Measurements from ENCODE around the gene CTSZ.

DNA sequence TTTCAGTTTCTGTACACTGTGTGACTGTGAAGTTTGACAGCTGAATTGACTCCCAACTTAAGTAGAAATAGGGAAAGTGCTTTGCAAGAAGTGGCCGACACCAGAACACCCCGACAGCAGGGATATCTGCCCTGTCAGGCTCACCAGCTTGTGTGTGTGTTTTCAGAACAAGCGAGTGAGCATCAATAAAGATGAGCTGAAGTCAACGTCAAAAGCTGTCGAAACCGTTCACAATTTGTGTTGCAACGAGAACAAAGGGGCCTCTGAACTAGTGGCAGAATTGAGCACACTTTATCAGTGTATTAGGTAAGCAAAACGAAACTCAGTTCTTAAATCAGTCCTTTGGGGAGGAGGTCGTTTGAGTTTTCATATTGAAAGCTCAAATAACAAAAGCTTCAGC lies 15.3 kb downstream of the CTSZ start:
- TF ChIP-seq, protein P1, sequence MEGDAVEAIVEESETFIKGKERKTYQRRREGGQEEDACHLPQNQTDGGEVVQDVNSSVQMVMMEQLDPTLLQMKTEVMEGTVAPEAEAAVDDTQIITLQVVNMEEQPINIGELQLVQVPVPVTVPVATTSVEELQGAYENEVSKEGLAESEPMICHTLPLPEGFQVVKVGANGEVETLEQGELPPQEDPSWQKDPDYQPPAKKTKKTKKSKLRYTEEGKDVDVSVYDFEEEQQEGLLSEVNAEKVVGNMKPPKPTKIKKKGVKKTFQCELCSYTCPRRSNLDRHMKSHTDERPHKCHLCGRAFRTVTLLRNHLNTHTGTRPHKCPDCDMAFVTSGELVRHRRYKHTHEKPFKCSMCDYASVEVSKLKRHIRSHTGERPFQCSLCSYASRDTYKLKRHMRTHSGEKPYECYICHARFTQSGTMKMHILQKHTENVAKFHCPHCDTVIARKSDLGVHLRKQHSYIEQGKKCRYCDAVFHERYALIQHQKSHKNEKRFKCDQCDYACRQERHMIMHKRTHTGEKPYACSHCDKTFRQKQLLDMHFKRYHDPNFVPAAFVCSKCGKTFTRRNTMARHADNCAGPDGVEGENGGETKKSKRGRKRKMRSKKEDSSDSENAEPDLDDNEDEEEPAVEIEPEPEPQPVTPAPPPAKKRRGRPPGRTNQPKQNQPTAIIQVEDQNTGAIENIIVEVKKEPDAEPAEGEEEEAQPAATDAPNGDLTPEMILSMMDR (IDR thresholded peaks at IDR 0.05 in 2 of 3, conservative IDR thresholded peaks at IDR 0.05 in 1 of 3; ENCODE audit: control insufficient read depth in 2 of 3, extremely low read depth in 1 of 3, insufficient read depth in 1 of 3, low read depth in 3 of 3, low read length in 3 of 3): no peak
- TF ChIP-seq ZZZ3 (IDR thresholded peaks at IDR 0.05; ENCODE audit: control insufficient read depth, insufficient read length, low read depth): no peak
- TF ChIP-seq, protein P2, sequence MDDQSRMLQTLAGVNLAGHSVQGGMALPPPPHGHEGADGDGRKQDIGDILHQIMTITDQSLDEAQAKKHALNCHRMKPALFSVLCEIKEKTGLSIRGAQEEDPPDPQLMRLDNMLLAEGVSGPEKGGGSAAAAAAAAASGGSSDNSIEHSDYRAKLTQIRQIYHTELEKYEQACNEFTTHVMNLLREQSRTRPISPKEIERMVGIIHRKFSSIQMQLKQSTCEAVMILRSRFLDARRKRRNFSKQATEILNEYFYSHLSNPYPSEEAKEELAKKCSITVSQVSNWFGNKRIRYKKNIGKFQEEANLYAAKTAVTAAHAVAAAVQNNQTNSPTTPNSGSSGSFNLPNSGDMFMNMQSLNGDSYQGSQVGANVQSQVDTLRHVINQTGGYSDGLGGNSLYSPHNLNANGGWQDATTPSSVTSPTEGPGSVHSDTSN (IDR thresholded peaks at IDR 0.05; ENCODE audit: insufficient replicate concordance, low read depth, low read length): no peak
- TF ChIP-seq MEF2A (IDR thresholded peaks at IDR 0.05; ENCODE audit: insufficient read depth, low read depth, low read length): no peak
- TF ChIP-seq, protein P3, sequence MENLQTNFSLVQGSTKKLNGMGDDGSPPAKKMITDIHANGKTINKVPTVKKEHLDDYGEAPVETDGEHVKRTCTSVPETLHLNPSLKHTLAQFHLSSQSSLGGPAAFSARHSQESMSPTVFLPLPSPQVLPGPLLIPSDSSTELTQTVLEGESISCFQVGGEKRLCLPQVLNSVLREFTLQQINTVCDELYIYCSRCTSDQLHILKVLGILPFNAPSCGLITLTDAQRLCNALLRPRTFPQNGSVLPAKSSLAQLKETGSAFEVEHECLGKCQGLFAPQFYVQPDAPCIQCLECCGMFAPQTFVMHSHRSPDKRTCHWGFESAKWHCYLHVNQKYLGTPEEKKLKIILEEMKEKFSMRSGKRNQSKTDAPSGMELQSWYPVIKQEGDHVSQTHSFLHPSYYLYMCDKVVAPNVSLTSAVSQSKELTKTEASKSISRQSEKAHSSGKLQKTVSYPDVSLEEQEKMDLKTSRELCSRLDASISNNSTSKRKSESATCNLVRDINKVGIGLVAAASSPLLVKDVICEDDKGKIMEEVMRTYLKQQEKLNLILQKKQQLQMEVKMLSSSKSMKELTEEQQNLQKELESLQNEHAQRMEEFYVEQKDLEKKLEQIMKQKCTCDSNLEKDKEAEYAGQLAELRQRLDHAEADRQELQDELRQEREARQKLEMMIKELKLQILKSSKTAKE (IDR thresholded peaks at IDR 0.05; ENCODE audit: low read depth, poor library complexity, severe bottlenecking): no peak
- TF ChIP-seq POLR2A (IDR thresholded peaks at IDR 0.05; ENCODE audit: low read depth, low read length): no peak
- TF ChIP-seq TAF1 (IDR thresholded peaks at IDR 0.05; ENCODE audit: borderline replicate concordance, low read depth, low read length): no peak
- TF ChIP-seq CBX3 (IDR thresholded peaks at IDR 0.05; ENCODE audit: borderline replicate concordance, low read depth): no peak
- TF ChIP-seq KDM1A (IDR thresholded peaks at IDR 0.05; ENCODE audit: borderline replicate concordance): no peak

All from GM12878 (cell line).